ENCODE measurements around the gene CNTNAP2.

CNTNAP2 gene

GRCh38 chr7:147245274-147245673 lies 1128.7 kb downstream of the CNTNAP2 start:
- peak; percentile 3 to 13 for DNase-seq (ENCODE audit: low read depth in 2 of 2)

GRCh38 chr7:147249956-147250355 lies 1133.4 kb downstream of the CNTNAP2 start:
- no peak for DNase-seq (ENCODE audit: low read depth in 2 of 2)

- no peak for DNase-seq (ENCODE audit: low read depth in 2 of 2)
Measured at GRCh38 chr7:147251751-147252325, 1135.2 kb downstream of the CNTNAP2 start.

DNA sequence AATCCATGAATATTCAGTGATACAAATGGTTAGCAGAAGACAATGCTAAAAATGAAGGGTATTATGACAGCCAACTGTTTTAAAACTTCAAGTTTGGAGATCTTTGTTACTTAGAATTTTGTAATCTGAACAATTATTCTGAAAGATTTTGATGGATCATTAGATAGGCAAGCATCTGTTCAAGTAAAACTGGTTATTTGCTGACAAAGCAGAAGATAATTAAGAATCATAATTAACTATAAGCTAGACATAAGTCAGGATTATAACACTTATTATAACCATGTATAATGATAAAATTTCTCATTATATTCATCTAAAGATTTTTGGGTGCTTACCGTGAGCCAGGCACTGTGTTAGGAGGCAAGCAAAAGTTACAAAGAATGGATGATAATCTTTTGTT lies 1145.1 kb downstream of the CNTNAP2 start:
- no peak for DNase-seq (ENCODE audit: low read depth in 2 of 2)

- no peak for DNase-seq (ENCODE audit: low read depth in 2 of 2)
Measured at GRCh38 chr7:147265528-147265927, 1148.9 kb downstream of the CNTNAP2 start.

DNA sequence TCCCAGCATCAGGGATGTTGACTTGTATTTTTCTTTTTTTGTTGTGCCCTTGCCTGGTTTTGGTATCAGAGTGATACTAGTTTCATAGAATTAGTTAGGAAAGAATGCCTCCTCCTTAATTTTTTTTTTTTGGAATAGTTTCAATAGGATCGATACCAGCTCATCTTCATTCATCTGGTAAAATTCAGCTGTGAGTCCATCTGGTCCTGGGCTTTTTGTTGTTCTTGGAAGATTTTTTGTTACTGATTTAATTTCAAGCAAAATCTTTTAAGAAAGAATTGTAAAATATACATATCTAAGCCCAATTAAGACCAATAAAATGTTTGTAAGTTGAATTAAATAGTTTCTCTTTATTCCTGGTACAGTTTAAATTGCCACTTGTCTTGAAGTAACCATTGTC lies 1159.5 kb downstream of the CNTNAP2 start:
- DNase-seq (ENCODE audit: low read depth in 2 of 2) = no peak

DNA sequence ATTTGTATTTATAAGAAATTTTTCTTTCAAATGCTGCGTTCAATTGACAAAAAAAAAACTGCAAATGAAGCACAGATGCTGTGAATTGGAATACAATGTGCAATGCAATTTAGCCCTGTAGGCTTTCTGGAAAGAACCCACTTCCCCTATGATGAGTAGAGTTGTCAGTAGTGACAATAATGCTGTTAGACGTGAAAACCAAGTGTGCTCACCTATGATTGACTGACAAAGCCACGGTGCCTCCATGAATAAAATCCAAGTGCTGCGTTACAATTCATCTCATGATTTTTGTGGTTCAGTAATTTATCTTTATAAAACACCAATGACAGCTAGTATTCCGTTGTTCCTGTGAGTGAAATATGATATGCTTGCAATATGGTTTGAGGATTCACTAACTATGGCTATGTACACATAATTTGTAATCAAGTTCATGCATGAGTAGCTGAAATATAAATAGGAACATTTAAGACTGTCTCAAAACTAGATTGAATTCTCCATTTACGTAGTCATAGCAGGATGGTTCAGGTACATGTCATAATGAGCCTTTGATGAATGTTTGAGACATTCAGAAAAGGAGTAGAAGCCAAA lies 1160.3 kb downstream of the CNTNAP2 start:
- no peak for DNase-seq (ENCODE audit: low read depth in 2 of 2)

GRCh38 chr7:147279514-147279913 lies 1162.9 kb downstream of the CNTNAP2 start:
- no peak for DNase-seq (ENCODE audit: low read depth in 2 of 2)

- no peak for DNase-seq (ENCODE audit: low read depth in 2 of 2)
Measured at GRCh38 chr7:147279964-147280374, 1163.4 kb downstream of the CNTNAP2 start.

DNA sequence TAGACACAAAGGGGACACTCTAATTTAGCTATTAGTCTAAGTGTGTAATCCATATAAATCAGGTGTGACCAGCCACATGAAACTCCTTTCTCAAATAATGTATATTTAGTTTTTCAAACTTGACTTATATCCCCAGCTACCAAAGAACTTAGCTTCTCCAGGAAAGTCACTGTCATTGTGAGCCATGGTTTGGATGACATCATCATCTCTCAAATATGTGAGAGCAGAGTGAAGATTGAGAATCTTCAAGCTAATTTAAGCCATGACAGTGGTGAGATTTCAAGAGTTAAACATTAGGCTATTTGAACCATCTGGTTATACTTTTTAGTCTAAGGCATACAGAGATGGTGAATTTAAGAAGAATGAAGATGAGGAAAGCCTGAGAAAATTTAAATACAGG lies 1165.6 kb downstream of the CNTNAP2 start:
- DNase-seq (ENCODE audit: low read depth in 2 of 2) = no peak

DNA sequence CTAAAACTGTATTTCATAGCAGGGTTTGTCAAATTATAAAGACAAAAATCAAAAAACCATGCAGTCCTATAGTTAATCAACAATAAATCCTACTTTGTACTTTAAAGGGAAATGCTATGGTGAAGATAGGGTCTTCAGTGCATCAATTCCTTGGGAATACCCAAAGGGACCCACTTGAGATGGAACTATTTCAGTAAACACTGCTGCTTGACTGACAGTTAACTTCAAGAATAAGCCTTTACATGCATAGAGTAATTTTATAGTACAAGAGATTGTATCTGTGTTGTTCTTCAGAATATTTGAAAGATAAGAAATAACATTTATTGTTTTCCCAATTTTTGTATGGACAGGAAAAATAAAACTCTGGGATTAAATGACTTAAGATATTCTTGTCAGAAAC lies 1179.6 kb downstream of the CNTNAP2 start:
- DNase-seq (ENCODE audit: low read depth in 2 of 2) = no peak

DNA sequence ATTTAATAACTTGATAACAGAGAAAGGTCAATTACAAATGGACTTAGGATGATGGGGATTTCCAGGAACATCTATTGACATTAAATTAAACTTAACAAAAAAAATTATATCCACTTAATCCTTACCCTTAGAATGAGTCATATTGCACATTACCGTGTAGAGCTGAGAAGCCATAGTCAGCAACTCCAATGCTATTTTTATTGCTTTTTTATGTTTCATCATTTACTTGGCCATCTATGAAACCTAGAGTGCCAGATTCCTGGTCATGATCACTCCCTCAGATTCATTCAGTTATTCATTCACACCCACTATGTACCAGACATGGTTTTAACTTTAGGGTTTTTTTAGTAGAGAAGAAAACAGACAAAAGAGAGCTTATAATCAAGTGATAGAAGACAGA lies 1180.4 kb downstream of the CNTNAP2 start:
- no peak for DNase-seq (ENCODE audit: low read depth in 2 of 2)

GRCh38 chr7:147298611-147299043 lies 1182.0 kb downstream of the CNTNAP2 start:
- DNase-seq (ENCODE audit: low read depth in 2 of 2) = no peak

DNA sequence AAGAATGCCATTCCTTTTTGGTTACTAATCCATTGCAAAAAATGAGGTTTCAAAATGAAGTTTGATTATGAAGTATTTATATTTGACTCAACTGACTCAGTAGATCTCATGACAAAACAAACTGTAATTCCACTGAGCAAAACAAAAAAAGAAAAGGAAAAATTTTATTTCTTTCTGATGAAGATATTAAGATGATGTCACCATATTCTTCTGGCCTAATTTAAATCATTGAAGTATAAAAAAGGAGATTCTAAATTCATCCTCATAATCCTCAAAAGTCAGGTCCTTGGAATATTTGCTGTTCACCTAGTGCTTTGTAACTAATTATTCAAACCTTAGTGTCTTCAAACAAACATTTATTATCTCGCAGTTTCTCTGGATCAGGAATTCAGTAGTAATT lies 1183.7 kb downstream of the CNTNAP2 start:
- DNase-seq (ENCODE audit: low read depth in 2 of 2) = no peak

GRCh38 chr7:147304376-147304775 lies 1187.8 kb downstream of the CNTNAP2 start:
- no peak for DNase-seq (ENCODE audit: low read depth in 2 of 2)

GRCh38 chr7:147305827-147306226 lies 1189.2 kb downstream of the CNTNAP2 start:
- DNase-seq (ENCODE audit: low read depth in 2 of 2) = no peak

- DNase-seq (ENCODE audit: low read depth in 2 of 2) = no peak
Measured at GRCh38 chr7:147308539-147308938, 1191.9 kb downstream of the CNTNAP2 start.

- no peak for DNase-seq (ENCODE audit: low read depth in 2 of 2)
Measured at GRCh38 chr7:147311336-147311735, 1194.7 kb downstream of the CNTNAP2 start.

GRCh38 chr7:147321504-147321903 lies 1204.9 kb downstream of the CNTNAP2 start:
- no peak for DNase-seq (ENCODE audit: low read depth in 2 of 2)

DNA sequence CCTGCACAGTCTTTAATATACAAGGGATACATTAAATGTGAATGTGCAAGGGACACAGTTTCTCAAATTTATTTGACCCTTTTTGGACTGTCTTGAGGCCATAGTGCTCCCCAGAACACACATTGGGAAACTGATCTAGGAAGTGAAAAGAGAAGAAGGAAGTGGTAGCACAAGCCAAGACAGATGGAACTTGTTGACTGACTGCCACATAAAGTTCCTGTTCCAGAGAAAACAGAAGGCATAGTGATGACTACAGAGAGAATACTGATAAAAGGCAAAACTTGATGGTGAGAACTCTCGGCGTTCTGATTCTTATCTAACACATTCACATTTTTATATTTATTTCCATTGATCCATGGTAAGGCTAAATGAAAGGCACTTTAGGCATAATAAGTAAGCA lies 1216.4 kb downstream of the CNTNAP2 start:
- no peak for DNase-seq (ENCODE audit: low read depth in 2 of 2)

GRCh38 chr7:147363101-147363500 lies 1246.5 kb downstream of the CNTNAP2 start:
- no peak for DNase-seq (ENCODE audit: low read depth in 2 of 2)

- DNase-seq (ENCODE audit: low read depth in 2 of 2) = no peak
Measured at GRCh38 chr7:147376192-147376591, 1259.6 kb downstream of the CNTNAP2 start.

GRCh38 chr7:147380926-147381325 lies 1264.3 kb downstream of the CNTNAP2 start:
- no peak for DNase-seq (ENCODE audit: low read depth in 2 of 2)

DNA sequence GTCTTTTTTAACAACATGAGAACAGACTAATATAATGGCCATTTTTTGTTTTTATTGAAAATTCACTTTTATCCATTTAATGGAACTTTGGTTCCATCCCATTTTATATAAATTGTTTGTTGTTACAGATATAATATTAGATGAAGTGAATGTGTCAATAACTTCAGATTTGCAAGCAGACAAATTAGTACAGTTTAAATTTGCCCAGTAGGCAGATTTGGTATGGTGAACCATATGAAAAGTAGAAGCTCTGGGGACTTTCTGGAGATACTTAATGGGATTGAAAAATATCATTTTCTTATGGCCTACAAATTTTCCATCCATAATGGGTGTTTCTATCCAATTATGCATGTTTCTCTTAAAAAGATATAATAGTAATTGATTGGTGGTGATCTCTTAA lies 1277.7 kb downstream of the CNTNAP2 start:
- no peak for DNase-seq (ENCODE audit: low read depth in 2 of 2)

All from stimulated activated CD4-positive, alpha-beta T cell treated with anti-CD3 and anti-CD28 coated beads, Interleukin-4, amount 100 ng/mL, for 48 hours (primary cell).